ENCODE measurements around the gene RIC3.
"Not testable (repeated sequence)": the region's sequence is repeated elsewhere in the genome, so short reads cannot be mapped to it uniquely, and the experiment has no call there.

DNA sequence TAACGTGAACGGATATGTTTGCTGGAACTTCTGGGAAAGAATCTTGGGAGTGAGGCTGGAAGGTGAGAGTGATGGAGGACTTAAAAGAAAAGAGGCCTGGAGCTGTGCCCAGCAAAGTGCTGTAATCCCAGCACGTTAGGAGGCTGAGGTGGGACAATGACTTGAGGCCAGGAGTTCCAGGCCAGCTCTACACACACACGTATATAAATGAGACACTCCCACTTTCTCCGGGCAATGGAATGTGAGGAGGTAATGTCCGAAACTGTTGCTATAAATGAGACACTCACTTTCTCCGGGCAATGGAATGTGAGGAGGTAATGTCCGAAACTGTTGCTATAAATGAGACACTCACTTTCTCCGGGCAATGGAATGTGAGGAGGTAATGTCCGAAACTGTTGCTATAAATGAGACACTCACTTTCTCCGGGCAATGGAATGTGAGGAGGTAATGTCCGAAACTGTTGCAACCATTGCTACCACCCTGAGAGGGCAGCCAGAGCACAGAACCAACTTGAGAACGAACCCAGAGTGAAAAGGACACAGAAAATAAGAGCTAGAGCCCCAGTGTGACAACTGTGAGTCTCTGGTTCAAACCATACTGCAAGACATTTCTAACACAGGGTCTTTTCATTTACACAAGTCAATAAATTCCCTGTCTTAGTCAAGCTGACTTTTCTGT, 7.1 kb downstream of the RIC3 start:
- not testable (repeated sequence) for TF ChIP-seq POLR2A (IDR thresholded peaks at IDR 0.05); POLR2AphosphoS5 (IDR thresholded peaks at IDR 0.05; ENCODE audit: insufficient read depth in 1 of 2, low read depth in 1 of 2)
- TF ChIP-seq, protein P1, sequence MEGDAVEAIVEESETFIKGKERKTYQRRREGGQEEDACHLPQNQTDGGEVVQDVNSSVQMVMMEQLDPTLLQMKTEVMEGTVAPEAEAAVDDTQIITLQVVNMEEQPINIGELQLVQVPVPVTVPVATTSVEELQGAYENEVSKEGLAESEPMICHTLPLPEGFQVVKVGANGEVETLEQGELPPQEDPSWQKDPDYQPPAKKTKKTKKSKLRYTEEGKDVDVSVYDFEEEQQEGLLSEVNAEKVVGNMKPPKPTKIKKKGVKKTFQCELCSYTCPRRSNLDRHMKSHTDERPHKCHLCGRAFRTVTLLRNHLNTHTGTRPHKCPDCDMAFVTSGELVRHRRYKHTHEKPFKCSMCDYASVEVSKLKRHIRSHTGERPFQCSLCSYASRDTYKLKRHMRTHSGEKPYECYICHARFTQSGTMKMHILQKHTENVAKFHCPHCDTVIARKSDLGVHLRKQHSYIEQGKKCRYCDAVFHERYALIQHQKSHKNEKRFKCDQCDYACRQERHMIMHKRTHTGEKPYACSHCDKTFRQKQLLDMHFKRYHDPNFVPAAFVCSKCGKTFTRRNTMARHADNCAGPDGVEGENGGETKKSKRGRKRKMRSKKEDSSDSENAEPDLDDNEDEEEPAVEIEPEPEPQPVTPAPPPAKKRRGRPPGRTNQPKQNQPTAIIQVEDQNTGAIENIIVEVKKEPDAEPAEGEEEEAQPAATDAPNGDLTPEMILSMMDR (IDR thresholded peaks at IDR 0.05), result not testable (repeated sequence)
